ENCODE measurements around the gene NECTIN3.

NECTIN3 gene

DNA sequence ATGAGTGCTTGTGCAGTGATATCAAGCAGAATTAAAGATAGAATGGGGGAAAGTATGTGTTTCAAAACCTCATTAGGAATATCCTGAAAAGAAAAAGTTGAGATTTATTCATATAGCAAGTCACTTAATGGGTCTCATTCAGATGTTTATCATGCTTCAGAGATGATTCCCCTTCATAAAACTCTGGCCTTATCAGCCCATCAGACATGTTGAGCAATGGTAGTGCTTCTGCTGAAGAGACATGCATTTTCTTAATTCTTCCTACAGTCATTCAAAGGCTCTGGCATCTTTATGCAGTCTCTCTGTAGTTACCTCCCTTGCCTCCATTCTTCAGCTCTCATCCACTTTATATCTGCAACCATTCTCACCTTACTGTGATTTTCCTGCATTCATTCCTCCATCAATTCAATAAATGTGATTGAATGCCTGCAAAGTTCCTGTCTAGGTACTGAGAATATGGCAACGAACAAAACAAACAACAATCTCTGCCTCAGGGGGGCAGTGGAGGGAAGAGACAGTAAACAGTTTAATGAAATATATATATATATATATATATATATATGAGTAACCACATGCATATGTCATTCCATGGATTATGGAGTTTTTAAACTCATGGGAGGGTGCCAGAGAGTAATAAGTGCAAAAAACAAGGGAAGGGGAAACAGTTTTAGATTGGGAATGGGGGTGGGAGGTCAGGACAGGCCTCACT lies 138.5 kb downstream of the NECTIN3 start:
- no peak for DNase-seq (ENCODE audit: low read depth in 2 of 2)

DNA sequence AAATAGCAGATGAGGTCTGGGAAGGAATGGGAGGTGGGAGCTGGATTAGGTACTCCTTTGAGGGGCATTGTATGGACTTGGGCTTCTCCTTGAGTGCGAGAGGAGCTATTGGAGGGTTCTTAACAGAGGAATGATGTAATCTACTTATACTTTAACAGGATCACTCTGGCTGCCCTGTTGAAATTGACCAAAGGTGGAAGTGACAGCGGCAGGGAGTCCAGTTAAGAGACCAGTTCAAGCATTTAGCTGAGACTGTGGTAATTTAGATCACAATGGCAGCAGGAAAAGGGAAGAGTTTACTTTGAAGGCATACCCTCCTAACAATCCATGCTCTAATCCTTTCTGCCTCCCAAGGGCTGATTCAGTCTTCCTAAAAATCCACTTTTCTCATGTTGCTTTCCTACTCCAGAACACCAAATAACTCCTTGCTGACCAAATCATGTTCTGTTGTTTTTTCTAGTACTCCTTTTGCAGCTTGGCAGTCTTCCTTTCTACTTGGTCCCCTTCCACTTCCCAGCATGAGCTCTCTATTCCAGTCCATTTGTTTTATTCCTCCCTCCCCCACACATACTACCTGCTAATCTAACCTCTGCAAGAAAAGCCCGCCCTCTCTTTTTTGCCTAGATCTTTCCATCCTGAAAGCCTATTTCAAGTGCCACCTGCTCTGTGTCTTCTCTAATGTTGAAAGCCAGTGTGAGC lies 139.4 kb downstream of the NECTIN3 start:
- no peak for DNase-seq (ENCODE audit: low read depth in 2 of 2)

DNA sequence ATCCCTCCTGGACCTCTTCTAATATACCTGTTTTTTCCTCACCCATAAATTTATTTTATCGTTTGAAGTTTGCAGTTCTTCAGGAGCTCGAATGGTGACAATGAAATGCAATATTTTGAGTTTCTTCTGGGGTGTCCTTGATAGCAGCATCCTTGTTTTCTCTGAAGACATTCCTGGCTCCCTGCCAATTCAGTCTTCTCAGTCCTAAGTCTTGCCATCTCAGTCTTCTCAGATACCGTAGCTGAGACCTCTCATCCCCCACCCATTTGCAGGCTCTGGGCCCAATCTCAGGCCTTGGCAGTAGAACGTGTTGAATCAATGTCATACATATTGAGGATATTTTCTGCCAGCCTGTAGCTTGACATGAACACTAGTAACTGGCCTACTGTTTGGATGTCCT lies 140.9 kb downstream of the NECTIN3 start:
- no peak for DNase-seq (ENCODE audit: low read depth in 2 of 2)

DNA sequence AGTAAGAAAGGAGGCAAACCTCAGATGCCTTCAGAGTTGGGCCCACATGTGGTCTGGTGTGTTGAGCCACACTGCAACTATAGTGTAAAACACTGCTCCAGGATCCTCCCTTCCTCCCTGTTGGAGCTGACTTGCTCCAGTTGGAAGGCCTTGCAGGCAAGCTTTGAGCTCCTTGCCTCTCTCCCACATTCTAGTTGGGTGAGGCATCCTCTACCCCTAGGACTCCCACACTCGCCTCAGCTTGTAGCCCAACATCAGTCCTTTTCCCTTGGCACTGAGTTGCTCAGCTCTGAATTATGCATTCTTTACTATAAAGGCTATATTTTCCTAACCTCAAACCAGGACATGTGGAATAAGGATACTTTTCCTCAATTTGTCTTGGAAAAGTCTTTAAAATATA lies 143.9 kb downstream of the NECTIN3 start:
- DNase-seq (ENCODE audit: low read depth in 2 of 2): no peak

DNA sequence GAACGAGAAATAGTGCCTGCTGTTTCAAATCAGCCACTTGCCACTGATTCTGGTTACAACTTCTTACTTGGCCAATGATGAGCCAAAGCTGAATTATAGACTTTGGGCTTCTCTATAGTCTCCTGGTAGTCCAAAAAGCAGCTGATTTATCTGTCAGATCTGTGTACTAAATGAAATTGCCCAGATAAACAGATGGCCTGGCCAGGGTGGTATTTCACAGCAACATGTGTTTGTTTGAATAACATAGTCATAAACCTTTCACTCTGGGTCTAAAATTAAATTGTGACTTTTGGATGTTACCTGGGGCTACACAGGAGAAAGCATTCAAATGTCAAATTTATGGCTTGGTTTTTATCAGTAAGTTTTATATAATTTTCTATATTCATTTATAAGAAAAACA lies 147.0 kb downstream of the NECTIN3 start:
- no peak for DNase-seq (ENCODE audit: low read depth in 2 of 2)

DNA sequence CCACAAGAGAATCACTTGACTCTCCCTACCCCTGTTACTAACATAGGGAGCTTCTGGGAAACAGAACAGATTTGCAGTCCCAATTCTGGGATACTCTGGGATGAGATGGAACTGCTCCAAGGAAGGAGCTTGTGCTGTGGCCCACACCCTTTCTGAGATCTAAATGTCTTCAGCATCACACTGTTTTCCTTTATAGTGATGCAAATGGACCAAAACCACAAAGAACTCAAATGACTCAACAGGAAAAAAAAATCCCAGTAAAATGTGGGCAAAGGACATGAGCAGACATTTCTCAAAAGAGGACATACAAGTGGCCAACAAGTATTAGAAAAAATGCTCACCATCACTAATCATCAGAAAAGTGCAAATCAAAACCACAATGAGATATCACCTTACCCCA lies 155.6 kb downstream of the NECTIN3 start:
- no peak for DNase-seq (ENCODE audit: low read depth in 2 of 2)

DNA sequence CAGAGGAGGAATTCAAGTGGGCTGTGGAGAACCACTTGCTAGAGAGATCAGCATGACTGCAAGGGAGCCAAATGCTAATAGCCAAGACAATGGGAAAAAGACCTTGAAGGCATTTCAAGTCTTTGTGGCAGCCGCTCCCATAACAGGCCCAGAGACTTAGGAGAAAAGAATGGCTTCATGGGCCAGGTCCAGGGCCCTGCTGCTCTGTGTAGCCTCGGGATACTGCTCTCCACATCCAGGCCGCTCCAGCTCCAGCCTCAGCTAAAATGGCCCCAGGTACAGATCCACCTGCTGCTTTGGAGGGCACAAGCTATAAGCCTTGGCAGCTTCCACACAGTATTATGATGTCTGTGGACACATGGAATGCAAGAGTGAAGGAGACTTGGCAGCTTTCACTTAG lies 157.7 kb downstream of the NECTIN3 start:
- no peak for DNase-seq (ENCODE audit: low read depth in 2 of 2)

DNA sequence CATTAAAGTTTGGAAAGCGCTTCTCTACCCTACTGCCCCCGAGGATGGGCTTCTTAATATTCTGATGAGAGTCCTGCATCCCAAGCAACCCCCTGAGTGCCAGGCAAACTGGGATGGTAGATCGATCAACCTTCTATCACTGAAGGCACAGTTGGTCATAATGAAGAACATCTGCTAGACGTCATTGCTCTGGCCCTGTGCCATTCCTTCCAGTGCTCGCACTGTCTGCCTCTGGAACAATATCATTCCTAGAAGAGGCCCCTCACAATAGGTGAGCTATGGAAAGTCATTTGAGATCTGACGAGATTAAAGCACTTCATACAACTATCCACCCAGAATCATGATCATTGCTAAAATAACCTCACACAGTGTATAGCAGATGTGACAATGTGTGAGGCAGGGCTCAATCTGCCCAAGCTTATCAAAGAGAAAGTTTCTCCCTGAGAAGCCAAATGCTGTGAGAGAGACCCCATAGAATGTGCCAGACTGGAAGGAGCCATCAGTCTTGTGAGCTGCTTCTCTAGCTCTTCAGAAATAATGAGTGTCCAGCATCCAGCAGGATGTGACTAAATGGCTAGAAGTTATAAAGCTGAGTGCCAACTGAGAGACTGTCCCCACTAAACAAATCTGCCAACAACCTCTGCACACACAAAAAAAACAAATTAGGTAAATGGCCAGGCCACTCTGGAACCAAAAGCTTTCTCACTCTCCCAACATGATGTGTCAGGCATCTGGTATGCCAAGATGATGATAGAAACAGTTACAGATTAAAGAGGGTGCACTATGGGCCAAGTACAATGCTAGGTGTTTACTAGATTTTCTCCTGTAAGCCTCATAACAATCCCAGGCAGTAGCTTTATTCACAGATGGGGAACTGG lies 165.5 kb downstream of the NECTIN3 start:
- DNase-seq (ENCODE audit: low read depth in 2 of 2): no peak

DNA sequence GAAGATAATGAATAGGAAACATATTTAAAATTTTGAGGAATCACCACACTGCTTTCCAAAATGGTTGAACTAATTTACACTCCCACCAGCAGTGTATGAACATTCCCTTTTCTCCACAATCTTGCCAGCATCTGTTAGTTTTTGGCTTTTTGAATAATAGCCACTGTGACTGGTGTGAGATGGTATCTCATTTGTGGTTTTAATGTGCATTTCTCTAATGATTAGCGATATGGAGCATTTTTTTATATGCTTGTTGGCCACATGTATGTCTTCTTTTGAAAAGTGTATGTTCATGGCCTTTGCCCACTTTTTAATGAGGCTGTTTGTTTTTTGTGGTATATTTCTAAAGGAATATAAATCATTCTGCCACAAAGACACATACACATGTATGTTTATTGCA lies 166.3 kb downstream of the NECTIN3 start:
- no peak for DNase-seq (ENCODE audit: low read depth in 2 of 2)

DNA sequence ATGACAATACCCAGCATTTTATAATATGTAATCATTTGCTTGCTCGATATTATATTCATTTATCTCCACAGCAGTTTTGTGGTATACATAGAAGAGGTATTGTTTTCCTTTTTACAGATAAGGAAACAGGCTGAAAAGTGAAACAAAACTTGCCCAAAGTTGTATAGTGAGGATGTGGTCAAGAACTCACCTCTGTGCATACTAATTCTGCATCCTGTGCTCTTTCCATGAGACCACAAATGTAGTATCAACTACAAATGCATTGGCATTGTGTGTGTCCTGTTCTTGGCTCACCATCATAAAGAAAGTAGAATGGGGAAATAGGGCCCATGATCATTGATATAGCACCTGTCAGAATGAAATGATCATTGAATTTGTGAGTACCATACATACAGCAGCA lies 167.3 kb downstream of the NECTIN3 start:
- DNase-seq (ENCODE audit: low read depth in 2 of 2): no peak

DNA sequence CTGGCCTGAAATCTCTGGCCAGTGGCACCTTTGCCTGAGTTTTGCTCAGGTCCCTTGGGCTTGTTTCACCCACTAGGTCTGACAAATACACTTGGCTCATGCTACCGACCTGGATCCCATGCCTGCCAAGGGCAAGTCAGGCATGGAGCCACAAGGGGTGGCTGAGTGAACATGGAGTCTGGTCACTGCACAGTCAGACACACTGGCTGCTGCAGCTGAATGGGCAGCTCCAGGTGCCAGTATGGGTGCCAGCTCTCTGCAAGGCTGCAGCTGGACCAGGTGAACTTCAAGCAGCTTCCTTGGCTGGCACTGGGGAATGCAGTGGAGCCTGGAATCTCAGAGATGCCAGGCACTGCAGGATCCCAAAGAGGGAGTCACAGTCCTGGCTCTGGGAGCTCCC lies 170.3 kb downstream of the NECTIN3 start:
- no peak for DNase-seq (ENCODE audit: low read depth in 2 of 2)

Data from activated CD4-positive, alpha-beta T cell treated with anti-CD3 and anti-CD28 coated beads for 24 hours (primary cell).